Bone marrow (tissue), 2 donors: ENCODE measurements around the gene RRP36.
"Not testable (repeated sequence)": the region's sequence is repeated elsewhere in the genome, so short reads cannot be mapped to it uniquely, and the experiment has no call there.

ENCODE experiments used
- DNase-seq, 2 donors: peaks; one replicate each; lab custom pipeline; 2025; lab: John Stamatoyannopoulos, UW

Gene RRP36

DNA sequence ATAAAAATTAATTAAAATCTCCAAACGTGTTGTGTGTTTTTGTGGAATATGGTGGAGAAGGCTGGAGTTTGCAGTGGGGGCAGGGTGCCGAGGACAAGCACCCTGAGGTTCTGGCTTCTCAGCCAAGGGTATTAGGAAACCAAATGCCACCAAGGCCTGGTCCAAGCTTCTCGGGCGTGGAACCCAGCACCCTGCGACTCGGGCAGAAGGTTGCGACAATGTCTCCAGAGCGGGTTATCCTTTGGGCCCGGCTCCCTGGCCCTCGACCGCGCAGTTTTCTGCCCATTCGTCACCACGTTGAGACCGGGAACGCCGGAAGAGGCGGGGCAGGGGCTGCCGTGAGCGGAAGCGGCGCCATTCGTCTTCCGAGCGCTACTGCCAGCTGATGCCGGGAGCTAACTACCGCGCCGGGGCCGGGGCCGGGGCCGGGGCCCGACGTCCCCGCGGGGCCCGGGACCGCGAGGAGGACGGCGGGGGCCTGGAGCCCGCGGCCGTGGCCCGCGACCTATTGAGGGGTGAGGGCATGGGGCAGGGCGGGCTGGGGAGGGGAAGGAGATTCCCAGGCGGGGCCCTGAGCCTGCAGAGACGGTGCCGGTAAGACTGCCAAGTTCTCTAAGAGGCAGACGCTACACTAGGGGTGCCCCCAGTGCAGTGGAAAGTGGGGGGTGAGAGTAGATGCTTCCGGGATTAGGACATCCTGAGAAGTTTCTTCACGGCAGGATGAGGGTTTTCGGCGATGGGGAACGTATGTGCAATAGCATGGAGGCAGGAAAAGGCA lies at the start of gene RRP36:
Gene RRP36 (plus strand): TSS at position 354 of the 778 bp plus-strand sequence. CDS start 32 bp downstream, at position 386.
- peak; percentile 31 to 39 for DNase-seq

DNA sequence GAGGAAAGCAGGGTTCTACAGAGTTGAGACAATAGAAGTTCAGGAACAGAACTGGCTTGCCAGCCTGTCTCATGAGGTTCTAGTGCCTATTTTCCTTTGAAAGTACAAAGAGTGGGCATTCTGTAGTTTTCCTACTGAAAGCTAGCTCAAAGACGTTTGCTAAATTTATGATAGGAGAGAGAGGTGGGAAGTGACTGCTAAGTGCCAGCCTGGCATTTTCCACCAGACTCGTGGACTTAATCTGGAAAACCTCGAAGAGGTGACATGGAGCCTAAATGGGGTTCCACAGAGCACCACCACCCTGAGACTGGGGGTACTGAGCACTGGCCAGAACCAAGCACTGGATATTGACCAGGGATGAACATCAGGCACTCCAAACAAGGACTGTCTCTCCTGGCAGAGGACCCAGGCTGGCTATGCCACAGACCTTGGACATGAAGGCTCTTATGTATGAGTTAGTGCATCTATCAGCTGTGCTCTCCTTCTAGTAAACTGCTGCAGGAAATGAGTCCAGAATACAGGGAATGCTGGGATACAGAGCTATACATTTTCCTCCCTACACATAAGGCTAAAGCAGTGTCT lies 49.6 kb upstream of the RRP36 start:
- no peak for DNase-seq

GRCh38 chr6:42973926-42974325 lies 47.5 kb upstream of the RRP36 start:
- DNase-seq = no peak

GRCh38 chr6:42974919-42975505 lies 46.4 kb upstream of the RRP36 start:
- DNase-seq = no peak

DNA sequence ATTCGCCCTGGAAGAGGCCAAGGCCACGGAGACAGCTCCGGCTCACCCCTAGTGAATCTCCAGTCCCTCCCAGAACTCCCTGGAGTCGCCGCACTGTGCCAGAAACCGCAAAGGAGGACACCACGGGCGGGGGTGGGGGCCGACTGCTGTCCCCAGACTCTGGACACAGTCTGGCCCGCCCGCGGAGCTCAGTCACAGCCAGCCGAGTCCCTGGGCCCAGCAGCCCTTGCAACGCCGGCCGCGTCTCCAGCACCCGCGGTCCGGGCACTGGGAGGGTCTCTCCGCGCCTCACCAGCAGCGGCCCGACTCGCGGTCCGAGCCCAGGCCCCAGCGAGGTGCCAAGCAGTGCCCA lies 43.0 kb upstream of the RRP36 start:
- no peak for DNase-seq

DNA sequence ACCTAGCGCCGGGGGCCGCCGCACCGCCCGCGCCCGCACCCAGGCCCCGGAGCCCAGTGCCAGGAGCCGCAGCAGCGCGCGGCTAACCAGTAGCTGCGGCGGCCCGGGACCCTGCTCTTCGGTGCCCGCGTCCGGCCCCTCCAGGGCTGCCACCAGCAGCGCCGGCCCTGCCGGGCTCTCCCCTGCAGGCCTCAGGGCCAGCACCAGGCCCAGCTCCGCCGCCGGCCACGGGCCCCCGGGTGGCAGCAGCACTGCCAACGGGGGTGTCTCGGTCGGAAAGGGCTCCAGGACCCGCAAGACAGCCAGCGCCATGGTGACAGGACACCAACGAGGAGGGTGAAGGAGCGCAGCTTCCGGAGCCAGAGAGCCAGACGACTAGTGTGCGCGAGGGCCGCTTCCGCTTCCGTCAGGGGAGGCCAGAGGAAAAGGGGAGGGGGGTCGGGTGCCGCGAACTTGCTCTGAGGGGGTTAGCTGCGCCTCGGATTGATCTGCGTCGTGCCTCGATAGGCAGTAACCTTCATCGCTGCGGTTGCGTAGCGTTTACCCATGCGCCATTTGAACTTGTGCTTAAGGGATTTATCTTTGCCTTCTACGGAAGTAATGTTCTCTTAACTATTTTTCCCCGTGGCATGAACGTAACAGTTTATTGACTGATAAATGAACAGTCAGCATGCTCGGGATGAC lies 42.4 kb upstream of the RRP36 start, which contains the start of gene PEX6:
Gene PEX6 (minus strand): TSS at position 343 of the 684 bp plus-strand sequence. CDS start 31 bp downstream, at position 312.
- DNase-seq = peak; percentile 66 to 82

- peak in 1 of 2 donors; percentile 26 for DNase-seq
These were observed 41.8 kb upstream of the RRP36 start for GRCh38 chr6:42979523-42980177.

- DNase-seq = no peak
These were observed 39.6 kb upstream of the RRP36 start for GRCh38 chr6:42981836-42982235.

GRCh38 chr6:42984001-42984923 lies 37.2 kb upstream of the RRP36 start, which contains the start of gene PPP2R5D:
TSS of gene PPP2R5D (plus strand) at chr6:42984570. CDS start at chr6:42984678, 108 bp downstream.
- DNase-seq = peak; percentile 75 to 99

- DNase-seq = no peak
These were observed 36.4 kb upstream of the RRP36 start for GRCh38 chr6:42984924-42985475.

- no peak for DNase-seq
These were observed 33.6 kb upstream of the RRP36 start for GRCh38 chr6:42987533-42988451.

- no peak for DNase-seq
These were observed 32.9 kb upstream of the RRP36 start for GRCh38 chr6:42988486-42989020.

- no peak for DNase-seq
These were observed 31.5 kb upstream of the RRP36 start for GRCh38 chr6:42989923-42990322.

DNA sequence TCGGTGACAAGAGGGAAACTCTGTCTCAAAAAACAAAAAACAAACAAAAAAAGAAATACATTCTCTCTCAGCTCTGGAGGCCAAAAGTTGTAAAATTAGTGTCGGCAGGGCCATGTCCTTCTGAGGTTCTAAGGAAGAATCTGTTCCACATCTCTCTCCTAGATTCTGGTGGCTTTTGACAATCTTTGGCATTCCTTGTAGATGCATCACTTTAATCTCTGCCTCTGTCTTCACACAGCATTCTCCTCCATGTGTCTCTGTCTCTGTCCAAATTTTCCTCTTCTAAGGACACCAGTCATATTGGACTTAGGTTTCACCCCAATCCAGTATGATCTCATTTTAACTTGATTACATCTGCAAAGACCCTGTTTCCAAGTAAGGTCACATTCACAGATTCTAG lies 28.0 kb upstream of the RRP36 start:
- DNase-seq = no peak

DNA sequence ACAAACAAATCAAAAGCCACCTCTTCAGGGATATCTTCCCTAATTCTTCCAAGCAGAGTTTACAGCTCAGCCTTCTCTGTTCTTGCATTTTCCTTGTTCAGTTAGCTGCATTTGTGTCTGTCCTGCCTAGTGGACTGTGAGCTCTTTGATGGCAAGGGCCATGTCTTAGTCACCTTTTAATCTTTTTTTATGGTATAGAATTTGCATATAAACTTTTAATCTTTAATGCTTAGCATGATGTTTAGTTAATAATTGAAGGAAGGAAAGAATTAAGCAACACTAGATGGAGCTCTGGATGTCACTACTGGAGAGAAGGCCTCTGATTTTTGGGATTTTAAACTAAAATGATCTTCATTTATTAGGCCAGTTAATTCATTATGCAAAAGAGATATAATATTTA lies 24.9 kb upstream of the RRP36 start:
- DNase-seq = no peak

DNA sequence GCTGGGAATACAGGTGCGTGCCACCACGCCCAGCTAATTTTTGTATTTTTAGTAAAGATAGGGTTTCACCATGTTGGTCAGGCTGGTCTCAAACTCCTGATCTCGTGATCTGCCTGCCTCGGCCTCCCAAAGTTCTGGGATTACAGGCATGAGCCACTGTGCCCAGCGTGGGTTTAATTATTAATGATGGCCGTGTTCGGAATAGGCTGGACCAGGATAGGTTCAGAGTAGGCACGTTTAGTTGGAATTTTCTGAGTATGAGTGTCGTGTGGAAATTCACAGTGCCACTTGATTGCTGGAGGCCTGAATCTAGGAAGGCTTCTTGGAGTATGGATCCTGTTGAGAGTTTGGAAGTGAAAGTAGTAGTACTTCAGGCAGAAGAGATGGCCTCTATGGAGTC lies 23.2 kb upstream of the RRP36 start:
- DNase-seq = not testable (repeated sequence)

- DNase-seq = no peak
These were observed 19.6 kb upstream of the RRP36 start for GRCh38 chr6:43001843-43002242.

- DNase-seq = no peak
These were observed 15.6 kb upstream of the RRP36 start for GRCh38 chr6:43005844-43006243.

DNA sequence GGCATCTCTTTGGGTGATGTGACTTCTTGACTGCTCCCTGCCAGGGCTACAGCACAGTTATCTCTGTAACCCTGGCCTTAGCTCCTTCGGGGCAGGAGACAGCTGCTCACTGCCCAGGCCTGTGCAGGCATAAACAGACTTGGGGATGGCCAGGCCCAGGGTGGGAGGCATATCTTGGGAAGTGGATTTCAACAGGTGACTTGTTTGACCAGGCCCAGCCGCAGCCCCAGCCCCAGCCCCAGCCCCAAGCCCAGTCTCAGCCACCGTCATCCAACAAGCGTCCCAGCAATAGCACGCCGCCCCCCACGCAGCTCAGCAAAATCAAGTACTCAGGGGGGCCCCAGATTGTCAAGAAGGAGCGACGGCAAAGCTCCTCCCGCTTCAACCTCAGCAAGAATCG lies 15.2 kb upstream of the RRP36 start:
- no peak for DNase-seq
